Measurements from ENCODE around the gene SCO1. TPM values are rescaled to one million over a fixed set of nuclear protein-coding genes. Genes with fewer than 3 reads are reported as not detected.

The SCO1 gene
- total RNA-seq, 1 donor from 2014 or later = 32.4 TPM

GRCh38 chr17:10729334-10730193, 32.2 kb upstream of the SCO1 start, which contains the start of gene TMEM220:
Gene TMEM220 (minus strand): TSS chr17:10730023. CDS start chr17:10729851, 172 bp downstream.
- H3K27ac Mint-ChIP-seq = peak within 1 kb of the TSS; percentile 10
- H3K9me3 Mint-ChIP-seq = peaks cover 2% of the 10 kb centered on the region
- peak; percentile 90 for DNase-seq (ENCODE audit: low spot score)
- H3K9me3 ChIP-seq (ENCODE audit: low read depth) = no peaks in the 10 kb centered on the region
- peak within 1 kb of the TSS; percentile 73 for H3K4me2 ChIP-seq
- no peaks in the 10 kb centered on the region for H3K36me3 Mint-ChIP-seq
- peaks cover 25% of the 10 kb centered on the region for H3F3A ChIP-seq (ENCODE audit: low read depth)
- H2AFZ ChIP-seq (replicated peaks) = peak within 1 kb of the TSS; percentile 84
- H3K79me2 ChIP-seq (ENCODE audit: low read depth) = no peaks in the 10 kb centered on the region
- H4K20me1 ChIP-seq (ENCODE audit: low read depth) = no peaks in the 10 kb centered on the region
- peak within 1 kb of the TSS; percentile 56 for H3K4me3 ChIP-seq
- no peaks in the 10 kb centered on the region for H3K36me3 ChIP-seq
- no peak within 1 kb of the TSS for H3K27ac ChIP-seq
- H3K4me3 Mint-ChIP-seq = peak within 1 kb of the TSS; percentile 88
- peaks cover 26% of the 10 kb centered on the region for H3K27me3 ChIP-seq
- peaks cover 8% of the 10 kb centered on the region for H3K4me1 ChIP-seq
- peaks cover 7% of the 10 kb centered on the region for H3K27me3 Mint-ChIP-seq (ENCODE audit: insufficient read depth, low read depth)
- H3K9ac ChIP-seq = no peak within 1 kb of the TSS
- no peak for TF ChIP-seq EZH2phosphoT487 (IDR thresholded peaks at IDR 0.05)
- TF ChIP-seq EZH2 (IDR thresholded peaks at IDR 0.05) = no peak
- no peak for TF ChIP-seq CTCF (IDR thresholded peaks at IDR 0.05)
- H3K4me1 Mint-ChIP-seq = peaks cover 11% of the 10 kb centered on the region

GRCh38 chr17:10728331-10728892, 31.1 kb upstream of the SCO1 start:
- H3K4me1 ChIP-seq = peaks cover 8% of the 10 kb centered on the region
- H3K4me3 Mint-ChIP-seq = no peak overlapping the region
- H3K27me3 Mint-ChIP-seq (ENCODE audit: insufficient read depth, low read depth) = peaks cover 7% of the 10 kb centered on the region
- H3K36me3 Mint-ChIP-seq = no peaks in the 10 kb centered on the region
- H3K27ac ChIP-seq = no peak overlapping the region
- no peak for DNase-seq (ENCODE audit: low spot score)
- peaks cover 11% of the 10 kb centered on the region for H3K4me1 Mint-ChIP-seq
- H4K20me1 ChIP-seq (ENCODE audit: low read depth) = no peaks in the 10 kb centered on the region
- H3K27me3 ChIP-seq = peaks cover 26% of the 10 kb centered on the region
- no peak overlapping the region for H3K4me3 ChIP-seq
- no peaks in the 10 kb centered on the region for H3K79me2 ChIP-seq (ENCODE audit: low read depth)
- H3K9ac ChIP-seq = no peak overlapping the region
- peaks cover 2% of the 10 kb centered on the region for H3K9me3 Mint-ChIP-seq
- H3K9me3 ChIP-seq (ENCODE audit: low read depth) = no peaks in the 10 kb centered on the region
- H2AFZ ChIP-seq (replicated peaks) = no peak overlapping the region
- H3K27ac Mint-ChIP-seq = no peak overlapping the region
- H3K36me3 ChIP-seq = no peaks in the 10 kb centered on the region
- H3K4me2 ChIP-seq = no peak overlapping the region
- peaks cover 25% of the 10 kb centered on the region for H3F3A ChIP-seq (ENCODE audit: low read depth)
- TF ChIP-seq EZH2 (IDR thresholded peaks at IDR 0.05) (no peak), CTCF (IDR thresholded peaks at IDR 0.05) (no peak), EZH2phosphoT487 (IDR thresholded peaks at IDR 0.05) (no peak)

- H3K4me1 ChIP-seq = peaks cover 8% of the 10 kb centered on the region
- H3K9ac ChIP-seq = no peak overlapping the region
- no peak overlapping the region for H3K4me3 ChIP-seq
- Mint-ChIP-seq H3K9me3 (peaks cover 2% of the 10 kb centered on the region), H3K4me3 (no peak overlapping the region), H3K4me1 (peaks cover 11% of the 10 kb centered on the region), H3K27me3 (ENCODE audit: insufficient read depth, low read depth) (peaks cover 7% of the 10 kb centered on the region), H3K27ac (no peak overlapping the region), H3K36me3 (no peaks in the 10 kb centered on the region)
- H3F3A ChIP-seq (ENCODE audit: low read depth) = peaks cover 25% of the 10 kb centered on the region
- peaks cover 26% of the 10 kb centered on the region for H3K27me3 ChIP-seq
- no peak overlapping the region for H2AFZ ChIP-seq (replicated peaks)
- H3K79me2 ChIP-seq (ENCODE audit: low read depth) = no peaks in the 10 kb centered on the region
- H3K9me3 ChIP-seq (ENCODE audit: low read depth) = no peaks in the 10 kb centered on the region
- H3K27ac ChIP-seq = no peak overlapping the region
- DNase-seq (ENCODE audit: low spot score) = no peak
- H4K20me1 ChIP-seq (ENCODE audit: low read depth) = no peaks in the 10 kb centered on the region
- TF ChIP-seq EZH2phosphoT487 (IDR thresholded peaks at IDR 0.05) = no peak
- TF ChIP-seq CTCF (IDR thresholded peaks at IDR 0.05) = no peak
- no peak for TF ChIP-seq EZH2 (IDR thresholded peaks at IDR 0.05)
- no peak overlapping the region for H3K4me2 ChIP-seq
- no peaks in the 10 kb centered on the region for H3K36me3 ChIP-seq
Observed at GRCh38 chr17:10727192-10727591, 29.9 kb upstream of the SCO1 start.
